CD4-positive, alpha-beta T cell (primary cell): ENCODE data around the gene TMEM150B. TPM values are rescaled to one million over a fixed set of nuclear protein-coding genes. Genes with fewer than 3 reads are reported as not detected.

Source experiments
- ATAC-seq: fragments of 200-7000 bp; cut with Tn5 transposase; one replicate; pipeline ENCODE4 v1.10.0; 2022; ENCODE audit warnings: mild to moderate bottlenecking; ENCODE audit not compliant: poor library complexity
- CTCF ChIA-PET: fragments of 350-600 bp; sonication (Branson Sonifier 250); formaldehyde crosslinking; loops from one replicate; lab custom pipeline; 2021; ENCODE audit warnings: antibody characterized with exemption, inconsistent platforms; lab: Charles Lee
- POLR2A ChIA-PET: fragments of 350-600 bp; sonication (Branson Sonifier 250); formaldehyde crosslinking; loops from one replicate; lab custom pipeline; 2021; ENCODE audit warnings: antibody characterized with exemption, inconsistent platforms; lab: Charles Lee
- DNase-seq, 14 experiments: peaks; one replicate each; pipeline ENCODE4 v3.0.0-alpha.2; 2013 to 2020; ENCODE audit warnings: mixed read lengths in 2 of 14
- H3K27ac ChIP-seq, 2 donors: one replicate each; pipeline versions ENCODE4 v1.5.1 to v1.7.0; 2013; ENCODE audit warnings: low read length in 2 of 2, low read depth in 1 of 2, mild to moderate bottlenecking in 1 of 2
- H3K27me3 ChIP-seq, 2 experiments: 1 replicate in 1 of 2; 2 replicates in 1 of 2; pipeline versions ENCODE4 v1.6.1 to v1.7.0; 2013; ENCODE audit warnings: low read length in 2 of 2, control low read depth in 1 of 2, mild to moderate bottlenecking in 1 of 2, moderate library complexity in 1 of 2; ENCODE audit not compliant: insufficient read depth in 2 of 2, control insufficient read depth in 1 of 2
- H3K36me3 ChIP-seq: one replicate; pipeline ENCODE4 v1.6.1; 2013; ENCODE audit warnings: low read length, control low read depth; ENCODE audit not compliant: insufficient read depth
- H3K4me1 ChIP-seq: one replicate; pipeline ENCODE4 v1.6.1; 2013; ENCODE audit warnings: low read length, control low read depth; ENCODE audit not compliant: insufficient read depth
- H3K4me3 ChIP-seq: one replicate; pipeline ENCODE4 v1.5.1; 2013; ENCODE audit warnings: mild to moderate bottlenecking, low read length, moderate library complexity
- H3K9me3 ChIP-seq, 2 experiments: 1 replicate in 1 of 2; 2 replicates in 1 of 2; pipeline versions ENCODE4 v1.6.1 to v1.7.0; 2013; ENCODE audit warnings: low read length in 2 of 2, mild to moderate bottlenecking in 2 of 2, control low read depth in 1 of 2, moderate library complexity in 1 of 2; ENCODE audit not compliant: control insufficient read depth in 1 of 2, insufficient read depth in 1 of 2
- H3K27ac Mint-ChIP-seq: one replicate; pipeline ENCODE4 v1.8.0; 2020; ENCODE audit warnings: mixed read lengths
- H3K27me3 Mint-ChIP-seq: one replicate; pipeline ENCODE4 v1.8.0; 2021; ENCODE audit warnings: mixed read lengths
- H3K36me3 Mint-ChIP-seq: one replicate; pipeline ENCODE4 v1.8.0; 2021; ENCODE audit warnings: low read depth, mixed read lengths
- H3K4me1 Mint-ChIP-seq: one replicate; pipeline ENCODE4 v1.8.0; 2021; ENCODE audit warnings: low read depth, mixed read lengths
- H3K4me3 Mint-ChIP-seq: one replicate; pipeline ENCODE4 v1.8.0; 2020; ENCODE audit warnings: mild to moderate bottlenecking, mixed read lengths
- H3K9me3 Mint-ChIP-seq: one replicate; pipeline ENCODE4 v1.8.0; 2020; ENCODE audit warnings: mixed read lengths
- intact Hi-C, 2 experiments: fragments of 100-400 bp; cut with DNase I in 1 of 2; cut with micrococcal nuclease in 1 of 2; formaldehyde crosslinking; loops; one replicate each; pipeline versions ENCODE4 v1.15.1 to v1.9.0; 2023 to 2025; cut with DNase I, micrococcal nuclease
- total RNA-seq, 174 experiments: library from RNA in 2 of 174; stranded (reverse) in 2 of 174; gene quantifications; one replicate each; pipeline ENCODE4 v1.2.3 and lab custom pipeline; 2021 to 2026
- TF ChIP-seq, protein P1 (sequence below): fragments of 200-600 bp; IDR thresholded peaks from one replicate; pipeline ENCODE4 v1.8.0; 2022; ENCODE audit warnings: antibody characterized with exemption, mild to moderate bottlenecking

The TMEM150B gene
- total RNA-seq, 2 experiments from 2014 or later: not detected

DNA sequence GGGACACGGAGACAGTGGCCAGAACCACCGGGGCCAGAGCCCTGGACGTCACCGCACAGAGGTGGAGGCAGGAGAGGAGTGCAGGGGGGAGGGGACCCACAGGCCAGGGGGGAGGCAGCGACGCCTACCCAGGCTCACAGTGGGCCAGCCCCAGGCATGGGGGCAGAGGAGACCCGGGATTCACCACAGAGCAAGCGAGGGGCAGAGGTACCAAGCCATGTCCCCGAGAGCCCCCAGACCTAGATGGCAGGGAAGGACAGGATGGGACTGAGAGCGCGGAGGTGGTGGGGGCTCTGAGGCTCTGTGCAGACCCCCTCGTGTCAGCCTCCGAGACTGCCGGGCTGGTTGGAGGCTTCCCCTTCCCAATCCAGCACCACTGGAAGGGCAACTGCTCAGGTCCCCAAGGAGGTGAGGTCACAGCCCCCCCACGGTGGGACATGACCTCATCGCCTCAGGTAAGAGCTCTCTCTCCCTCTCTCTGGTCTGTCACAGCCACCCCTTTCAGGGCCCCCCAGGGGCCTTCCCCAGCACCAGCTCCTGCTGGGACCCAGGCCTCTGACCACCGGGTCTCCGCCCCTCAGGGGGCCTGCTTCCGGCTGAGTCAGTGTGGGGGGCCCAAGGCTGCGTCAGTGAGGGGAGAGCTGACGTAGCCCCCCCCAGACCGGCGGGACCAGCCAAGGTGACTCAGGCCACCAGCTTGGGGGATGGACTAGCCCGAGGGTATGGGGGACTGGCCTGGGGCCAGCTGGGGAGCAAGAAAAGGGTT is 47.4 kb upstream of the TMEM150B start:
- H3K36me3 Mint-ChIP-seq: no peaks in the 10 kb centered on the region
- H3K9me3 ChIP-seq: peaks cover 0 to 30% of the 10 kb centered on the region in 2 experiments
- ATAC-seq (no peak), DNase-seq (peak in 1 of 14 experiments; percentile 28)
- intact Hi-C loops: no loop called here
- no peak overlapping the region for H3K4me3 ChIP-seq
- H3K27ac ChIP-seq: no peak overlapping the region
- ChIA-PET POLR2A (no interaction called here), CTCF (no interaction called here)
- no peak overlapping the region for H3K27ac Mint-ChIP-seq
- no peaks in the 10 kb centered on the region for H3K9me3 Mint-ChIP-seq
- peaks cover 18% of the 10 kb centered on the region for H3K4me1 ChIP-seq
- peaks cover 5% of the 10 kb centered on the region for H3K4me1 Mint-ChIP-seq
- H3K27me3 ChIP-seq: peaks cover 61 to 74% of the 10 kb centered on the region in 2 experiments
- H3K27me3 Mint-ChIP-seq: peaks cover 45% of the 10 kb centered on the region
- H3K36me3 ChIP-seq: no peaks in the 10 kb centered on the region
- no peak overlapping the region for H3K4me3 Mint-ChIP-seq
- TF ChIP-seq, protein P1, sequence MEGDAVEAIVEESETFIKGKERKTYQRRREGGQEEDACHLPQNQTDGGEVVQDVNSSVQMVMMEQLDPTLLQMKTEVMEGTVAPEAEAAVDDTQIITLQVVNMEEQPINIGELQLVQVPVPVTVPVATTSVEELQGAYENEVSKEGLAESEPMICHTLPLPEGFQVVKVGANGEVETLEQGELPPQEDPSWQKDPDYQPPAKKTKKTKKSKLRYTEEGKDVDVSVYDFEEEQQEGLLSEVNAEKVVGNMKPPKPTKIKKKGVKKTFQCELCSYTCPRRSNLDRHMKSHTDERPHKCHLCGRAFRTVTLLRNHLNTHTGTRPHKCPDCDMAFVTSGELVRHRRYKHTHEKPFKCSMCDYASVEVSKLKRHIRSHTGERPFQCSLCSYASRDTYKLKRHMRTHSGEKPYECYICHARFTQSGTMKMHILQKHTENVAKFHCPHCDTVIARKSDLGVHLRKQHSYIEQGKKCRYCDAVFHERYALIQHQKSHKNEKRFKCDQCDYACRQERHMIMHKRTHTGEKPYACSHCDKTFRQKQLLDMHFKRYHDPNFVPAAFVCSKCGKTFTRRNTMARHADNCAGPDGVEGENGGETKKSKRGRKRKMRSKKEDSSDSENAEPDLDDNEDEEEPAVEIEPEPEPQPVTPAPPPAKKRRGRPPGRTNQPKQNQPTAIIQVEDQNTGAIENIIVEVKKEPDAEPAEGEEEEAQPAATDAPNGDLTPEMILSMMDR: no peak

DNA sequence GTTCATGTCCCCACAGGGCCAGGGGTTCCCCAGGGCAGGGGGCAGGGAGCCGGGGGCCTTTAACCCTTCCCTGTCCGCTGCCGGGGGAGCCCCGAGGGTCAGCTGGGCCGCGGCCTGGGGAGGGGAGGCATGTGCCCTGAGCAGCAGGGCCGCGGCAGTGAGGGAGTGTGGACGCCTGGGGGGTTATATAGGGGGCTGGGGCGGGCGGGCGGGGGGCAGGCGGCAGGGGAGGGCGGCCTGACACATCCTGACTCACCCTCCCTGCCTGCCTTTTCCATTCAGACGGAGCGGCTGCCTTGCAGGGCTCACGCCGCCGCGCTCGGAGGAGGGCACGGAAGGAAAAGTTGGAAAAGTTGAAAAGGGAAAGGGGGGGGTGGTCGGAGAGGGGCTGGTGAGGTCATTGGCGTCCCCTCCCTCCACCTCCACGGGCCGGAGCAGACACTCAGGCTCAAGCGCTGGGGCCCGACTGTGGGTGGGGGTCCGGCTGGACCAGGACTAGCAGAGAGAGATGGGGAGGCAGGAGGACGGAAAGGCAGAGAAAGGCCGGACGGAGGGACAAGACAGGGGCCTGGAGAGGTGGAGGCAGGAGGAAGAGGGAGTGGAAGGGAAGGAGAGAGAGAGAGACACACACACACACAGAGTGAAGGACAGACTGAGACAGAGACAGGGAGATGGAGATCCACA is 45.3 kb upstream of the TMEM150B start, which contains the start of gene IL11:
Gene IL11, minus strand, starts transcription at position 159 of the 684 bp plus-strand sequence. Its CDS starts 153 bp downstream, at position 6.
- Histone ChIP-seq H3K4me1 (peaks cover 18% of the 10 kb centered on the region), H3K27me3 (peaks cover 57 to 66% of the 10 kb centered on the region in 2 experiments), H3K9me3 (peaks cover 0 to 30% of the 10 kb centered on the region in 2 experiments), H3K27ac (no peak within 1 kb of the TSS), H3K4me3 (peak within 1 kb of the TSS; percentile 29), H3K36me3 (no peaks in the 10 kb centered on the region)
- POLR2A ChIA-PET: no interaction called here
- peak within 1 kb of the TSS; percentile 75 for H3K4me3 Mint-ChIP-seq
- no peak for DNase-seq
- H3K27ac Mint-ChIP-seq: no peak within 1 kb of the TSS
- CTCF ChIA-PET: no interaction called here
- no peaks in the 10 kb centered on the region for H3K9me3 Mint-ChIP-seq
- no peaks in the 10 kb centered on the region for H3K36me3 Mint-ChIP-seq
- ATAC-seq: no peak
- intact Hi-C loops: no loop called here
- H3K4me1 Mint-ChIP-seq: peaks cover 5% of the 10 kb centered on the region
- peaks cover 46% of the 10 kb centered on the region for H3K27me3 Mint-ChIP-seq
- TF ChIP-seq, protein P1: no peak

DNA sequence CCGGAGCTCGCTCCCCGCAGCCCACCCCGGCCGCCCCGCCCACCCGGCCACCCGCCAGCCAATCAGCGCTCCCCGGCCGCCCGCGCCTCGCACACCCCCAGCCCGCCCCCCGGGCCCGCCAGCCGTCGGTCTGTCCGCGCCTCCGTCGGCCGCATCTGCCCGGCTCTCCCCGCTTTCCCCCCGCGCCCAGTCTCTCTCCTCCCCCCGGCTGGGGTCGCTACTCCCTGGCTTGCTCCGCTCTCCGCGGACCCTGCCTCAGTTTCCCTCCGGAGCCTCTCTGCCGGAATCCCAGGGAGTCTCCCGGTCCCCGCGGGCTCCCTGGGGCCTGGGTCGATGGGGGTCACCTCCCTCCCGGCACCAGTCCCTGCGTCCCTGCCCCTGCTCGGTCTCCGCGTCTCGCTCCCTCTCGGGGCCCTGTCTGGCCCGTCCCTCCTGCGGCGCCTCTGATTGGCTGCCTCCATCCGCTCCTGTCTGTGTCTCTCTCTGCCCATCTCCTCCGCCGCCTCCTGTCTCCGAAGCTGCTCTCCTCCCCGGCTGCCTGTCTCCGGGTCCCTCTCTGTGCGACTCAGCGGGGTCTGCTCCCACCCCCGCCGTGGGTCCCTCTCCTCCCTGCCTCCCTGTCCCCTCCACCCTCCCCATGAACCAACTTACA is 44.6 kb upstream of the TMEM150B start:
- peak in 7 of 14 experiments; percentile 16 to 60 (median 31) for DNase-seq
- H3K9me3 Mint-ChIP-seq: no peaks in the 10 kb centered on the region
- H3K27ac Mint-ChIP-seq: no peak overlapping the region
- Histone ChIP-seq H3K27ac (no peak overlapping the region), H3K36me3 (no peaks in the 10 kb centered on the region), H3K27me3 (peaks cover 53 to 60% of the 10 kb centered on the region in 2 experiments), H3K4me1 (peaks cover 18% of the 10 kb centered on the region), H3K9me3 (peaks cover 0 to 30% of the 10 kb centered on the region in 2 experiments), H3K4me3 (peak overlapping the region; percentile 29)
- H3K4me1 Mint-ChIP-seq: peaks cover 5% of the 10 kb centered on the region
- intact Hi-C loops: no loop called here
- peaks cover 46% of the 10 kb centered on the region for H3K27me3 Mint-ChIP-seq
- POLR2A ChIA-PET: interaction anchor here (1.0 to 1.6 kb wide), 3 partner anchors 21 to 107 kb away, joined by 3 to 7 read pairs (median 4); partner anchors contain the start of genes KMT5C and ZNF628
- CTCF ChIA-PET: no interaction called here
- H3K4me3 Mint-ChIP-seq: peak overlapping the region; percentile 75
- H3K36me3 Mint-ChIP-seq: no peaks in the 10 kb centered on the region
- peak; percentile 73 for ATAC-seq
- TF ChIP-seq, protein P1: no peak
